Measurements from ENCODE around the gene TMEM61. TPM values are rescaled to one million over a fixed set of nuclear protein-coding genes. Genes with fewer than 3 reads are reported as not detected.

Gene TMEM61
- total and polyA plus RNA-seq, 2 of the 8 experiments (the other 6 are each of a cell fraction or from before 2014, with no cell fraction given) = 0.54 to 1.4 TPM

- TF ChIP-seq SP2 (IDR thresholded peaks at IDR 0.05; ENCODE audit: low read length) (no peak), CTCF (IDR thresholded peaks at IDR 0.05; ENCODE audit: control extremely low read depth in 1 of 3, insufficient read depth in 1 of 3, low read depth in 1 of 3, low read length in 3 of 3) (no peak)
Measured at GRCh38 chr1:54979327-54979891, 1.0 kb upstream of the TMEM61 start (continued).

Data from H1 (cell line).